Loucy (cell line): ENCODE measurements around the gene NR2F1.

Experiments used
- EZH2phosphoT487 ChIP-seq: fragments of 200-600 bp; IDR thresholded peaks from 2 replicates; pipeline ENCODE4 v1.6.1; 2018; ENCODE audit warnings: antibody characterized with exemption, mild to moderate bottlenecking, moderate library complexity, borderline replicate concordance
- TF ChIP-seq, protein P1 (sequence below): fragments of 200-600 bp; sonication (generic); conservative IDR thresholded peaks from 2 replicates; pipeline ENCODE4 v1.5.1; 2014; ENCODE audit warnings: mild to moderate bottlenecking, antibody characterized with exemption, low read length

DNA sequence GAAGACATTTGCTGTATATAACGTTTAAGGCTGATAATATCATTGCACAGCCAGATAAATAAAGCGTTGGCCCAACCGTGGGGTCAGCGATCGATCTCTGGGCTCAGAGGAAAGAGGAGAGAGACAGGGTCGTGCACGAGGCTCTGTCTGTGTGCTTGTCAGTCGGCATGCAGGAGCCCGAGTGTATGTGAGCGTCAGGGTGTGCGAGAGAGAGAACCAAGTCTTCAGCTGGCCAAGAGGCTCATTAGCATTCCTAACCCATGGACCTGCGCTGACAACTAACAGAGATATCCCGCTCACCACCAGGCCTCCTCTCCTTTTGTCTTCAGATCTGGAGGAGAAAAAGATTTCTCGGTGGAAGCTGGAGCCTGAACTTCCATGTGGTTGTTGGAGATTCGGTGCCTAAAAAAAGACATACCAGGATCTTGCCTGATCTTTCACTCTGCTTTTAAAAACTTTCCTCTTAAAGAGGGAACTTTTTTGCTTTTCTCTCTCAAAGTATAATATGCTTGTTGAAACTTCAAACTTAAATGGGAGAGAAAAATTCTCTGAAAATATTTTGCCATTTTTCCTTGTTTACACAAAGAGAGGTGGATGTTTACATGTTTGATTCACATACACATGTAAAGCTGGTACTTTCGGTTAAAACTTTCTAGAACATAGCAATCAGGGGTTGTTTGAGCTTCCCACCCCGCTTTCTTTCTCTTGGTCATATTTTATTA, 16.5 kb downstream of the NR2F1 start:
- TF ChIP-seq, protein P1, sequence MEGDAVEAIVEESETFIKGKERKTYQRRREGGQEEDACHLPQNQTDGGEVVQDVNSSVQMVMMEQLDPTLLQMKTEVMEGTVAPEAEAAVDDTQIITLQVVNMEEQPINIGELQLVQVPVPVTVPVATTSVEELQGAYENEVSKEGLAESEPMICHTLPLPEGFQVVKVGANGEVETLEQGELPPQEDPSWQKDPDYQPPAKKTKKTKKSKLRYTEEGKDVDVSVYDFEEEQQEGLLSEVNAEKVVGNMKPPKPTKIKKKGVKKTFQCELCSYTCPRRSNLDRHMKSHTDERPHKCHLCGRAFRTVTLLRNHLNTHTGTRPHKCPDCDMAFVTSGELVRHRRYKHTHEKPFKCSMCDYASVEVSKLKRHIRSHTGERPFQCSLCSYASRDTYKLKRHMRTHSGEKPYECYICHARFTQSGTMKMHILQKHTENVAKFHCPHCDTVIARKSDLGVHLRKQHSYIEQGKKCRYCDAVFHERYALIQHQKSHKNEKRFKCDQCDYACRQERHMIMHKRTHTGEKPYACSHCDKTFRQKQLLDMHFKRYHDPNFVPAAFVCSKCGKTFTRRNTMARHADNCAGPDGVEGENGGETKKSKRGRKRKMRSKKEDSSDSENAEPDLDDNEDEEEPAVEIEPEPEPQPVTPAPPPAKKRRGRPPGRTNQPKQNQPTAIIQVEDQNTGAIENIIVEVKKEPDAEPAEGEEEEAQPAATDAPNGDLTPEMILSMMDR: no peak
- TF ChIP-seq EZH2phosphoT487: no peak
